ELR (cell line): Measurements from ENCODE around the gene DNAH9.

Experiments used
- DNase-seq: peaks from one replicate; pipeline ENCODE4 v3.0.0-alpha.2; 2015; ENCODE audit warnings: low read depth

Gene DNAH9

DNA sequence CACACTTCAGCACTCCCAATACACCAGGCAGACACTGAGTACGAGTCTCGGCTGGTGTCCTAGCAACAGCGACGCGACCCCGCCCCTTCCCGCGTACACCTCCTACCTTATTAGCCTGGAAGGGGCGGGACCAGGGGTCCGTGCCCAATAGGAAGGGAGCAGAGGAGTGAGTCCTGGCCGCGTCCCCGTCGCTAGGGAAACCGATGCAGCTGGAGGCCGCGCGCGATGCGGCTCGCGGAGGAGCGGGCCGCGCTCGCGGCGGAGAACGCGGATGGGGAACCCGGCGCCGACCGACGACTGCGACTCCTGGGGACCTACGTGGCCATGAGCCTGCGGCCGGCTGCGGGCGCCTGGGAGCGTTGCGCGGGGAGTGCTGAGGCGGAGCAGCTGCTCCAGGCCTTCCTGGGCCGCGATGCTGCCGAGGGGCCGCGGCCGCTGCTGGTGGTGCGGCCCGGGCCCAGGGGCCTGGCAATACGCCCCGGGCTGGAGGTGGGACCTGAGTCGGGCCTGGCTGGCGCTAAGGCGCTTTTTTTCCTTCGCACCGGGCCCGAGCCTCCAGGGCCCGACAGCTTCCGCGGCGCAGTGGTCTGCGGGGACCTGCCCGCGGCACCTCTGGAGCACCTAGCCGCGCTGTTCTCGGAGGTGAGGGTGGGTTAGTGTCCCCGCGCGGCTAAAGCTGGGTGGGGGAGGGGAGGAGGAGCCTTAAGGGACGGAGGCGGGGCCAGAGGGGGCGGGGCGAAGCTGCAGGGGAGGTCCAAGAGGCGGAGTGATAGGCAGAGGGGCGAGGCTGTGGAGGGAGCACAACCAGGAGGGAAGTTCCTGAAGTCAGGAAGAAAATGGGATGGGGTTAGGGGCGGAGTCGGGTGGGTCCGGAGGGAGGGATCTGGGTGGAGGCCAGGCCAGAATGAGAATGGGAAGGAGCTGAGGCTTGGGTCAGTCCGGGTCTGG is at the start of gene DNAH9:
Gene DNAH9, plus strand, starts transcription at position 197 of the 948 bp plus-strand sequence. Its CDS starts 29 bp downstream, at position 226.
- no peak for DNase-seq

DNA sequence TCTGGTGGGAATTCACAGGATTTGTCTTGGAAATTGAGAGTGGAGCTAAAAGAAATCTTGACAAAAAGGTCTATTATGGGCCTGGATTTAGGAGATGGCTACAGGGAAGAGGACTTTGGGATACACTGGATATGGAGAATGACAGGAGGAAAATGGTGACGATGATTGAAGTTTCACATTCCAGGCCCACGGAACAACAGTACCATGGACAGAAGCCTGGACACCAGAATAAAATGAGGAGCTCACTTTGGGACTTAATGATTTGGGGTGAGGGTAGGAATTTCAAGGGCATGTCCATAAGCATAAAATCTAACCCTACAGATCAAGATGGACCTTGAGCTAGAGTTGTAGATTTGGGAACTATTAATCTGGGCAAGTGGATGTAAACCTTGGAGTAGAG is 47.8 kb upstream of the DNAH9 start:
- no peak for DNase-seq

DNA sequence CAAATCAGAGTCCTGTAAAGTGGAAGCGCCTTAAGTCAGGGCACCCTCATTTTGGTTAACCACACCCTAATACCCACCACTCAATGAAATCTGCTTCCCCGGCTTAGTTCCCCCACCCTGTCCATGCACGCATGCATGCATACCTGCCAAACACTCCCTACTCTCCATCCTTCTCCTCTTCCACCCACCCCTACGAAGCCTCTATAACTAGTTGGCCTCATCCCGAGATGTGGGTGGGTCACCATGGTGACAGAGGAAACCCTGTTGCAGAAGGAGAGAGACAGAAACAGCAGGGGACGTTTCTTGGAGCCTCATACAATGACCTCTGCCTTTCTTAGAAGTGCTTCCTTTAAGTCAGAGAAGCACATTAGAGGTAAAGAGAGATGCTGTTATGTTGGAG is 46.8 kb upstream of the DNAH9 start:
- no peak for DNase-seq

- no peak for DNase-seq
Observed at GRCh38 chr17:11553135-11553534, 45.1 kb upstream of the DNAH9 start.

DNA sequence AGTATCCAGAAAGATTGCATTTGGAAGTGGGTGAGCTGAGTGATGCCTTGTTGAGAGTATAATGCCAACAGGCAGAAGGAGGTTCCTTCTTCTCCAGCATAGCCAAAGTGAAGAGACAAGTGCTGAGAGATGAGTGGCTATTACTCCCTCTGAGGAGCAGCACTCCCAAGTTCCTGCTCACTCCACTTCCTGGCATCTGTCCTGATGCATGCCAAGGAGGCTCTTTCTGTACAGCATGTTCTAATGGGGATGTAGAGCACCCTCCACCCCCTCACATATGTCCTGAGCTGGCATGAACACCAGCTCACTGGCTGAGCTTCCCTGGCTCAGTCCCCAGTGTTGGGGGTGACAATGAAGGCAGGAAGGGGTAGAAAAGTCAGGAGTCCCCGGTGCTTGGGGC is 44.2 kb upstream of the DNAH9 start:
- DNase-seq: no peak

DNA sequence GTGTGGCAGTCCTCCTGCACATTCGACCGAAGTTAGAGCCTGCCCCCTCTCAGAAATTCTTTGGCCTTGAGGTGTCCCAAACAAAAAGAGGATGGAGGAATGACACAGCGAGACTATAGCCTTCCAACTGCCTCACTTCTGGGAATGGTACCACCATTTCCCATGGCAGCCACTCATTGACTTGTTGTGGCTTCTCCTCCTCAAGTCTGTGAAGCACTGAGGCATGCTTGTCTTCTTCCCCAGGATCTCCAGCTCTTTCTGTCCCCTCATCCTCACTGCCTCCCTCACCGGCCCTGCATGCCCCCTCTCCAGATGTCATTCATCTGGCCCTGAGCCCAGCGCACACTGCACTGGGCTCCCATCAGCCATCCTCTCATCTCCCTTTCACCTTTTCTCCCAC is 43.7 kb upstream of the DNAH9 start:
- DNase-seq: no peak

DNA sequence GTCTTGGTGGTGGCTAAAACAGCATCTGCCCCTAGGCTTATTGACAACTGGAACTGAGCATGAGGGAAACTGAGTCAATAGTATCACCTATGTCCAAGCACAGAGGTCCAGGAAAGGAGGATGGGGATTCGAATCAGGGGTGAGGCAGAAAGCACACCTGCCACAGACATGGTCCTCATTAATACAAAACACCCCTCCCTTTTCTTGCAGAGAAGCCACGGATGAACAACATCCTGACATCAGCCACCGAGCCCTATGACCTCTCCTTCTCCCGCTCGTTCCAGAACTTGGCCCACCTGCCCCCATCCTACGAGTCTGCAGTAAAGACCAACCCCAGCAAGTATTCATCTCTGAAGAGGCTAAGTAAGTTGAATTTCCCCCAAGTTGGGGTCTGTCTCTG is 42.7 kb upstream of the DNAH9 start:
- no peak for DNase-seq

- DNase-seq: no peak
Observed at GRCh38 chr17:11557727-11558452, 40.4 kb upstream of the DNAH9 start.

- no peak for DNase-seq
Observed at GRCh38 chr17:11558681-11559234, 39.5 kb upstream of the DNAH9 start.

DNA sequence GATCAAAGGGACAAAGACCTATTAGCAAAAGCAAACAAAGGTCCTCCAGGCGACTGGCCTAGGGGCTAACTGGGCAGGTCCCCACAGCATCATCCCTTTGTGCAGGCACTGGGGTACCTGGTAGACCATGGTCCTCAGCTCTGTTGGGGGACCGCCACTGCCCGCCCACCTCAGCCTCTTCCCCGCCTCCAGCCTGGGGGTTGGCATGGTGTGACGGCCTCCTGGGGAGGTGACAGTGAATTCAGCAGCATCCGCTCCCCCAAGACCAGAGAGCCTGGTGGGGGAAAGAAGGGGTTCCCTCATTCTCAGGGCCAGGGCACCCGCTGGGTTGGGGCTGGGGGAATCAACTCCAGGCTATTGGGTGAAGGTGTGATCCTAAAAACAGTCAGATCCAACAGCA is 38.7 kb upstream of the DNAH9 start:
- DNase-seq: no peak

DNA sequence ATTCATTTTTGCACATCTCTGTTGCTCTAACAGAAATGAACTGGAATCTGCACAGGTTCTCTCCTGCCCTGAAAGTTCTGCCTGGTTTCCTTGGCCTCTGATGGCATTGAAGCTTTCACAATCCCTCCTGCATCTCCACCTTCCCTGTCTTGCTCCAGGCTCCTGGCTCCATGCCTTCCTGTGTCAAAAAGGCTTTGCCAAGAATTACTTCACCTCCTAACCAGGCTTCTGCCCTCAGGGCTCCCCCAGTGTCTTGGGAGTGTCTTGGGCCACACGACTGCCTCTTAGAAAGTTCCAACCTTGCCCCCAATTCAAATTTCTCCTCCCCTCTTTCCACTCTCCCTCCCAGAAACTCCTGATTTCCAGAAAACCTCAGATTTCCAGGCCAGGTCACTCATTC is 37.0 kb upstream of the DNAH9 start:
- no peak for DNase-seq

- no peak for DNase-seq
Observed at GRCh38 chr17:11561702-11562101, 36.6 kb upstream of the DNAH9 start.

DNA sequence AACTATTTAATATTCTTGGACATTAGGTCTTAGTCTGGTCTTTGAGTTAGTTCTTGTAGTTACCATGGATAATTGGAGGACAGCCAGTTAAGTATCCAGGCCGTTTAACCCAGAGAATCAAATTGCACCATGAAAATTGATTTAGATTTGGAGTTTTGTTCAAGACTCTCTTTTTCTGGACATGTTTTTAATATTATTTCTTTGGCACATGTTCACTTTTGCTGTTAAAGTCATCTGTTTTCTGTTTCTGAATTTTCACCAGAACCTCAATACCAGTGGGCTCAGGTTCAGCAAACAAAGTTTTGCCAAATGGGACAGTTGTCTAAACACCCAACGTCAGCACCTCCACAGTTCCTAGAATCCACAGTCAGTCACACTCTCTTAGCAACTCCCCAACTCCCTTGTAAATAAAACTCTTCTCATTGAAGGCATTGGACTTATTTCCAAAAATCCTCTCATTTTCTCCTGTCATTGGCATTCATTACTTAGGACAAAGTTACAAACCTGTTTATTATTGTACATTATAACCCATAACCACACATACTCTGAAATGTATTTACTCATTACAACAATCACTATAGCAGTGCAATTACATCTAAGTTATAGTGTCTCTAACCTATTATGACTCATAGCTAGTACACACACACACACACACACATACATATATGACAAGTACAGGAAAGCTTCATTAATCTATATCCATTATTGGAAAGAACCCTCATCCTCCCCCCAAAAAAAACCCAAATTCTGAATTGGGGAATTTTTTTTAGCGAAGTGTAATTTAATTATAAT is 33.5 kb upstream of the DNAH9 start:
- DNase-seq: no peak

- no peak for DNase-seq
Observed at GRCh38 chr17:11565591-11565990, 32.7 kb upstream of the DNAH9 start.

DNA sequence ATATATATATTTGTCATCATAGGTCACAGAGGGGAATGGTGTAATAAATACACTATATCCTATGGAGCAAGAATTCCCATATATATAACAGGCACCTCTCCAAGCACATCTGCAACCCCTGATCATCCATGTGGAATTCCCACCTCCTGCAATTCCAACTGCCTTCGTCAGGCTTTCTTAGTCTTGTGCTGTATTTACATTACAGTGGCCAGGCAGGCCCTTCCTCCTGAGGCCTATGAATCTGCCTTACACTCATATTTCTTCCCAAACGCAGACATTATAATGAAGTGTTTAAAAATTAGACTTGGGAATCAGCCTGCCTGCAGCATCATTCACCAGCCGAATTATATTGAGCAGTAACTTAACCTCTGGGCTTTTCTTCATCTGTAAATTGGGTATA is 19.3 kb upstream of the DNAH9 start:
- DNase-seq: no peak

GRCh38 chr17:11580677-11581076 is 17.6 kb upstream of the DNAH9 start:
- DNase-seq: no peak

- DNase-seq: no peak
Observed at GRCh38 chr17:11582217-11582616, 16.1 kb upstream of the DNAH9 start.

DNA sequence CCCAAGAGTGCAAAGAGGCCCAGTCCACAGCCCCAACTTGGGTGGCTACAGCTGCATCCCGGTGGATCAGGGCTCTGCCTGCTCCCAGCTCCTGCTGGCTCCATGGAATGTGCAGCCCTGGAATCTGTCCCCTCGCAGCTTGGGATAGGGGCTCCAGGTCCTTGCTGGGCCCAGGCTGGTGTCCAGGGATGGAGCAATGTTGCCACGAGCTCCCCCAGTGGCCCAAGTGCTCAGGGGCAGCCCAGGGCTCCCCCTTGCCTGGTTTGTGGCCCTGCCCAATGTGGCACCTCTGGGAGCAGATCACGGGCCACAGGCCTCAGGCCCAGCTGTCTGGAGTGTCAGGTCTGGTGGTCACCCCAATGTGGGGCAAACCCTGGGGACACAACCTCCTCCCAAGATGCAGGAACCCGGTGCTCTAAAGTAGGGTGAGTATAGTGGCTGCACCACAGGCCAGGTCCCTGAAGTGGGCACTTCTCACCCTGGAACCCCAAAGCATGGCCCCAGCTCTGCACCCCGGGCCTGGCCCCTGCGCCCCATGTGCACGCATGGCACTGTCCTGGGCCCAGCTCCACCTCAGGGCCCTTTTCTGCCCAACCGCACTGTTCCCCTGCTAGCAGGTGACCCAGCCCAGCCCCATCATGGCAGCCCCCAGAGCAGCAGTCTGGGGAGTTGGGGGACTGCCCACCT is 14.8 kb upstream of the DNAH9 start:
- no peak for DNase-seq

DNA sequence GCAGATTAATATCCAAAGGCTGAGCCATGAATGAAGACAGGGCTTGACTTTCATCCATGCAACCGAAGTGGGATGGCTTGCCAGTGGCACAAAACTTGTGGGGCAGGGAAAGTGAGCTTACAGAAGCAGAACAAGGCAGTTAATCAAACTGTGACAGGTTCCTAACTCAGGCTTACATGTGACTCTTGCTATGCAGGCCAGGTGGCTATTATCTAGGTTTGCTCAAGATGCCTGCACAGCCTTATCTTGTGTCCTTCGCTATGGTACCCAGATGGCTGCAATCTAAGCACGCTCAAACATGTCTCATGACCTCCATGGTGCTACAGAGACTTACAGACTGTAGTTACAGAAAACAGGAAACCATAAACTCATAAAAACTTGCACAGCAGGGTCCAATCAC is 8.6 kb upstream of the DNAH9 start:
- DNase-seq: no peak

GRCh38 chr17:11601661-11602060 is 3.4 kb downstream of the DNAH9 start:
- DNase-seq: no peak

GRCh38 chr17:11608396-11608795 is 10.1 kb downstream of the DNAH9 start:
- no peak for DNase-seq
